T-helper 2 cell (primary cell): ENCODE results near the gene CABP2.
"Not testable (repeated sequence)": the region's sequence is repeated elsewhere in the genome, so short reads cannot be mapped to it uniquely, and the experiment has no call there.

ENCODE experiments used
- DNase-seq, 5 experiments: peaks; one replicate each; pipeline versions ENCODE4 v3.0.0 to v3.0.0-alpha.2; 2012 to 2022
- total RNA-seq, 2 donors: gene quantifications; one replicate each; lab custom pipeline; 2026; lab: John Stamatoyannopoulos, UW

Gene CABP2
- 0 reads per million in 2 donors for total RNA-seq

GRCh38 chr11:67522844-67523555 lies at the start of gene CABP2:
Gene CABP2, minus strand, starts transcription at chr11:67523446. Its CDS starts 120 bp downstream, at chr11:67523326.
- DNase-seq = no peak

GRCh38 chr11:67572747-67573419 lies 49.6 kb upstream of the CABP2 start:
- DNase-seq = peak in 1 of 5 experiments; percentile 34

- DNase-seq = no peak
Measured at GRCh38 chr11:67572305-67572704, 49.1 kb upstream of the CABP2 start.

GRCh38 chr11:67571443-67571842 lies 48.2 kb upstream of the CABP2 start:
- DNase-seq = no peak

GRCh38 chr11:67564230-67564629 lies 41.0 kb upstream of the CABP2 start:
- no peak for DNase-seq

GRCh38 chr11:67563705-67564114 lies 40.5 kb upstream of the CABP2 start:
- not testable (repeated sequence) for DNase-seq

- DNase-seq = no peak
Measured at GRCh38 chr11:67562963-67563704, 39.9 kb upstream of the CABP2 start.

GRCh38 chr11:67561971-67562619 lies 38.8 kb upstream of the CABP2 start:
- DNase-seq = peak in 1 of 5 experiments; percentile 36

- no peak for DNase-seq
Measured at GRCh38 chr11:67558084-67558772, 35.0 kb upstream of the CABP2 start.

- no peak for DNase-seq
Measured at GRCh38 chr11:67556244-67556643, 33.0 kb upstream of the CABP2 start.

GRCh38 chr11:67551697-67552096 lies 28.5 kb upstream of the CABP2 start:
- DNase-seq = not testable (repeated sequence)

- no peak for DNase-seq
Measured at GRCh38 chr11:67551127-67551526, 27.9 kb upstream of the CABP2 start.

GRCh38 chr11:67548555-67549110 lies 25.4 kb upstream of the CABP2 start:
- DNase-seq = no peak

GRCh38 chr11:67548112-67548511 lies 24.9 kb upstream of the CABP2 start:
- not testable (repeated sequence) for DNase-seq

- DNase-seq = no peak
Measured at GRCh38 chr11:67545280-67545679, 22.0 kb upstream of the CABP2 start.

GRCh38 chr11:67544616-67545242 lies 21.5 kb upstream of the CABP2 start:
- no peak for DNase-seq

- no peak for DNase-seq
Measured at GRCh38 chr11:67543585-67543984, 20.3 kb upstream of the CABP2 start.

- no peak for DNase-seq
Measured at GRCh38 chr11:67542971-67543370, 19.7 kb upstream of the CABP2 start.

- no peak for DNase-seq
Measured at GRCh38 chr11:67542169-67542568, 18.9 kb upstream of the CABP2 start.

- no peak for DNase-seq
Measured at GRCh38 chr11:67541198-67541597, 18.0 kb upstream of the CABP2 start.

GRCh38 chr11:67539550-67539949 lies 16.3 kb upstream of the CABP2 start:
- peak in 1 of 5 experiments; percentile 28 for DNase-seq
